Neural progenitor cell (in vitro differentiated cells): ENCODE measurements around the gene SBK2. TPM values are rescaled to one million over a fixed set of nuclear protein-coding genes. Genes with fewer than 3 reads are reported as not detected.
A peak's percentile ranks its signal among the peaks of the same experiment; 100 is the strongest.

Source experiments
- DNase-seq: peaks from one replicate; pipeline ENCODE4 v3.0.0-alpha.2; 2016; ENCODE audit warnings: low spot score
- H2AFZ ChIP-seq: fragments of 200-600 bp; sonication (generic); replicated peaks from 2 replicates; pipeline ENCODE4 v1.6.1; 2016; ENCODE audit warnings: antibody characterized with exemption
- H3F3A ChIP-seq: fragments of 200-600 bp; sonication (generic); 2 replicates; pipeline ENCODE4 v1.6.1; 2016; ENCODE audit warnings: antibody characterized with exemption, low read depth
- H3K27ac ChIP-seq: fragments of 200-600 bp; sonication (generic); 2 replicates; pipeline ENCODE4 v1.5.1; 2016; ENCODE audit warnings: mild to moderate bottlenecking
- H3K27me3 ChIP-seq: fragments of 200-600 bp; sonication (generic); 2 replicates; pipeline ENCODE4 v1.6.1; 2016; ENCODE audit warnings: mild to moderate bottlenecking, moderate library complexity
- H3K36me3 ChIP-seq: fragments of 200-600 bp; sonication (generic); 2 replicates; pipeline ENCODE4 v1.5.1; 2016
- H3K4me1 ChIP-seq: fragments of 200-600 bp; sonication (generic); 2 replicates; pipeline ENCODE4 v1.6.1; 2016; ENCODE audit warnings: mixed run types
- H3K4me2 ChIP-seq: fragments of 200-600 bp; sonication (generic); 2 replicates; pipeline ENCODE4 v1.6.1; 2016
- H3K4me3 ChIP-seq: fragments of 200-600 bp; sonication (generic); 2 replicates; pipeline ENCODE4 v1.5.1; 2016
- H3K79me2 ChIP-seq: fragments of 200-600 bp; sonication (generic); 2 replicates; pipeline ENCODE4 v1.6.1; 2016; ENCODE audit warnings: low read depth
- H3K9ac ChIP-seq: fragments of 200-600 bp; sonication (generic); 2 replicates; pipeline ENCODE4 v1.6.1; 2016
- H3K9me3 ChIP-seq: fragments of 200-600 bp; sonication (generic); 2 replicates; pipeline ENCODE4 v1.5.1; 2016; ENCODE audit warnings: low read depth
- H4K20me1 ChIP-seq: fragments of 200-600 bp; sonication (generic); 2 replicates; pipeline ENCODE4 v1.6.1; 2016; ENCODE audit warnings: low read depth
- H3K27ac Mint-ChIP-seq: 3 replicates; pipeline ENCODE4 v1.8.0; 2021; ENCODE audit warnings: mixed read lengths
- H3K27me3 Mint-ChIP-seq: 2 replicates; pipeline ENCODE4 v1.8.0; 2022; ENCODE audit warnings: low read depth, mild to moderate bottlenecking, inconsistent platforms, moderate library complexity, mixed read lengths; ENCODE audit not compliant: insufficient read depth
- H3K36me3 Mint-ChIP-seq: 3 replicates; pipeline ENCODE4 v1.8.0; 2021; ENCODE audit warnings: mixed read lengths
- H3K4me1 Mint-ChIP-seq: 3 replicates; pipeline ENCODE4 v1.8.0; 2021; ENCODE audit warnings: mixed read lengths
- H3K4me3 Mint-ChIP-seq: 3 replicates; pipeline ENCODE4 v1.8.0; 2021; ENCODE audit warnings: mild to moderate bottlenecking, moderate library complexity, mixed read lengths
- H3K9me3 Mint-ChIP-seq: 3 replicates; pipeline ENCODE4 v1.8.0; 2020; ENCODE audit warnings: mixed read lengths
- CTCF ChIP-seq: fragments of 200-600 bp; sonication (generic); IDR thresholded peaks from 2 replicates; pipeline ENCODE4 v1.5.1; 2017; ENCODE audit warnings: antibody characterized with exemption, mild to moderate bottlenecking
- EZH2 ChIP-seq: fragments of 200-600 bp; sonication (generic); IDR thresholded peaks from 2 replicates; pipeline ENCODE4 v1.6.1; 2017; ENCODE audit warnings: antibody characterized with exemption, mild to moderate bottlenecking, moderate library complexity
- EZH2phosphoT487 ChIP-seq: fragments of 200-600 bp; sonication (generic); IDR thresholded peaks from 2 replicates; pipeline ENCODE4 v1.6.1; 2017; ENCODE audit warnings: antibody characterized with exemption
- total RNA-seq: library from RNA; depleted of rRNA; stranded (reverse); fragments of >200 nt; gene quantifications from 2 replicates; pipeline ENCODE4 v1.2.3, GENCODE V29; 2015; ENCODE audit warnings: low replicate concordance

The SBK2 gene
- total RNA-seq, 1 donor from 2014 or later, result not detected

- Histone ChIP-seq H2AFZ (no peak overlapping the region), H3K9ac (no peak overlapping the region), H3K4me2 (no peak overlapping the region), H4K20me1 (peaks cover 13% of the 10 kb centered on the region), H3K4me3 (no peak overlapping the region), H3K27ac (no peak overlapping the region), H3F3A (peaks cover 7% of the 10 kb centered on the region), H3K79me2 (no peaks in the 10 kb centered on the region), H3K9me3 (no peaks in the 10 kb centered on the region), H3K36me3 (no peaks in the 10 kb centered on the region), H3K4me1 (peaks cover 21% of the 10 kb centered on the region), H3K27me3 (no peaks in the 10 kb centered on the region)
- Mint-ChIP-seq H3K4me1 (peaks cover 32% of the 10 kb centered on the region), H3K27me3 (peaks cover 6% of the 10 kb centered on the region), H3K4me3 (no peak overlapping the region), H3K27ac (peak overlapping the region; percentile 38), H3K36me3 (no peaks in the 10 kb centered on the region), H3K9me3 (no peaks in the 10 kb centered on the region)
- DNase-seq, result no peak
- no peak for TF ChIP-seq EZH2phosphoT487
- TF ChIP-seq EZH2, result no peak
- TF ChIP-seq CTCF, result no peak
Observed at GRCh38 chr19:55491546-55492360, 45.2 kb downstream of the SBK2 start.

- H3K9me3 Mint-ChIP-seq, result no peaks in the 10 kb centered on the region
- H3K4me3 ChIP-seq, result no peak overlapping the region
- H3K4me3 Mint-ChIP-seq, result no peak overlapping the region
- H3K27me3 Mint-ChIP-seq, result peaks cover 7% of the 10 kb centered on the region
- no peaks in the 10 kb centered on the region for H3K36me3 Mint-ChIP-seq
- DNase-seq, result no peak
- no peaks in the 10 kb centered on the region for H3K27me3 ChIP-seq
- peaks cover 7% of the 10 kb centered on the region for H3K79me2 ChIP-seq
- no peaks in the 10 kb centered on the region for H3K9me3 ChIP-seq
- H3K4me1 ChIP-seq, result peaks cover 31% of the 10 kb centered on the region
- no peak overlapping the region for H2AFZ ChIP-seq
- H3K9ac ChIP-seq, result no peak overlapping the region
- peak overlapping the region; percentile 89 for H3K27ac Mint-ChIP-seq
- H3F3A ChIP-seq, result peaks cover 11% of the 10 kb centered on the region
- peaks cover 22% of the 10 kb centered on the region for H4K20me1 ChIP-seq
- H3K27ac ChIP-seq, result no peak overlapping the region
- TF ChIP-seq EZH2phosphoT487 (no peak), EZH2 (no peak), CTCF (no peak)
- no peak overlapping the region for H3K4me2 ChIP-seq
- H3K36me3 ChIP-seq, result no peaks in the 10 kb centered on the region
- H3K4me1 Mint-ChIP-seq, result peaks cover 34% of the 10 kb centered on the region
Observed at GRCh38 chr19:55490478-55491432, 46.2 kb downstream of the SBK2 start.

GRCh38 chr19:55489711-55490477 lies 47.0 kb downstream of the SBK2 start:
- Mint-ChIP-seq H3K27me3 (peaks cover 7% of the 10 kb centered on the region), H3K4me1 (peaks cover 31% of the 10 kb centered on the region), H3K9me3 (no peaks in the 10 kb centered on the region), H3K27ac (no peak overlapping the region), H3K36me3 (no peaks in the 10 kb centered on the region), H3K4me3 (no peak overlapping the region)
- no peak overlapping the region for H3K27ac ChIP-seq
- H3K27me3 ChIP-seq, result no peaks in the 10 kb centered on the region
- H3K9me3 ChIP-seq, result no peaks in the 10 kb centered on the region
- H3K4me1 ChIP-seq, result peaks cover 34% of the 10 kb centered on the region
- H3K36me3 ChIP-seq, result no peaks in the 10 kb centered on the region
- no peak overlapping the region for H3K9ac ChIP-seq
- H3K4me2 ChIP-seq, result peak overlapping the region; percentile 73
- H4K20me1 ChIP-seq, result peaks cover 25% of the 10 kb centered on the region
- DNase-seq, result no peak
- H2AFZ ChIP-seq, result no peak overlapping the region
- H3K79me2 ChIP-seq, result peaks cover 14% of the 10 kb centered on the region
- TF ChIP-seq CTCF (no peak), EZH2 (no peak), EZH2phosphoT487 (no peak)
- peaks cover 11% of the 10 kb centered on the region for H3F3A ChIP-seq
- H3K4me3 ChIP-seq, result no peak overlapping the region
